GM19099 (cell line): ENCODE measurements around the gene OXLD1.

Experiments
- POLR2A ChIP-seq: IDR thresholded peaks from 3 replicates; pipeline ENCODE4 v1.6.1; 2011; ENCODE audit warnings: low read depth; ENCODE audit not compliant: insufficient read length; ENCODE audit errors: extremely low read depth

The OXLD1 gene

GRCh38 chr17:81705518-81706231 is 39.3 kb upstream of the OXLD1 start:
- TF ChIP-seq POLR2A: no peak

- TF ChIP-seq POLR2A: no peak
Measured at GRCh38 chr17:81703747-81704654, 37.6 kb upstream of the OXLD1 start.

DNA sequence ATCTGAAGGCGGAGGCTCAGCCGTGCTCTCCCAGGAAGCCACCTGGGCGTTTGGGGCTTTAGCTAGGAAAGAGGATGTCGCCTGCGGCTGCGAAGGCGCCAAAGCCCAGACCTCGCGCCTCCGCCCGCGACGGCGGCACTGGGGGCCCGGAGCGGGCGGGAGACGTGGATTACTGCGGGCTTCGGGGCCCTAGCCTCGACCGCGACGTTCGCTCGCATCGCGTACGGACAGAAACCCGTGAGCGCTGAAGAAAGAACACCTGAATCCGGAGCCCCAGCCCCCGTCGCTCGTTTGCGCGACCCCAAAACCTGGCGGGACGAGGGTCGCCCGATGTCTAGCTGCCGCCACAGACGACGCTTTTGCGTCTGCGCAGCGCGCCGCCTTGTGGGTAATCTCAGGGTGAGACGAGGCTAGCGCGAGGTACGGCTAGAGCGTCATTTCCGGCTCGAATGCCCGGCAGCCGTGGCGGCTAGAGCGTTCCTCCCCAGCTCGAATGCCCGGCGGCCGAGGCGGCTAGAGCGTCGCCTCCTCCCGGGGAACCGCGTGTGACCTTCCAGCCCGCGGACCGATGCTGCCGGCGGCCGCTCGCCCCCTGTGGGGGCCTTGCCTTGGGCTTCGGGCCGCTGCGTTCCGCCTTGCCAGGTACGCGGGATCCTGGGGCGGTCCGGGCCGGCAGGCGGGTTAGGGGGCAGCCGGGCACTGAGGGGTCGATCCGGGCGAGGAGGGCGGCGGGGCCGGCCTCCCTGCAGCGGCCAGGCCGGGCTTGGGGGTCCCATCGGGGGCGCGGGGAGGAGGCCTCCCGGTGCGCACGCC is 36.7 kb upstream of the OXLD1 start, which contains the start of gene MRPL12:
TSS of gene MRPL12 (plus strand) at position 434 of the 813 bp plus-strand sequence. CDS start at position 569, 135 bp downstream.
- peak; percentile 98 for TF ChIP-seq POLR2A

DNA sequence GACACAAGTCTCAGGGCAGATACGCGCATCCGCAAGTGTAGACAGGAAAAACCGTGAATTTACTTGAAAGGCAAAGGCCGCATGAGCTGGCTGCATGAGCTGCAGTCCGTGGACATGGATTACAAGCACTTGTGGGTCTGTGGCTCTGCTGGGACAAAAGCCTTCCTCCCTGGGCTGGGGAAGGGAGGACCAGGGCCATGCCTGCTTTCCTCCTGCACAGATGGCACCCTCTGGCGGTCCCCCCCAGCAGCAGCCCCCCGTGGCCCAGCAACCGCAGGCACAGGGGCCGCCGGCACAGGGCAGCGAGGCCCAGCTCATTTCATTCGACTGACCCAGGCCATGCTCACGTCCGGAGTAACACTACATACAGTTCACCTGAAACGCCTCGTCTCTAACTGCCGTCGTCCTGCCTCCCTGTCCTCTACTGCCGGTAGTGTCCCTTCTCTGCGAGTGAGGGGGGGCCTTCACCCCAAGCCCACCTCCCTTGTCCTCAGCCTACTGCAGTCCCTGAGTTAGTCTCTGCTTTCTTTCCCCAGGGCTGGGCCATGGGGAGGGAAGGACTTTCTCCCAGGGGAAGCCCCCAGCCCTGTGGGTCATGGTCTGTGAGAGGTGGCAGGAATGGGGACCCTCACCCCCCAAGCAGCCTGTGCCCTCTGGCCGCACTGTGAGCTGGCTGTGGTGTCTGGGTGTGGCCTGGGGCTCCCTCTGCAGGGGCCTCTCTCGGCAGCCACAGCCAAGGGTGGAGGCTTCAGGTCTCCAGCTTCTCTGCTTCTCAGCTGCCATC is 35.1 kb upstream of the OXLD1 start:
- TF ChIP-seq POLR2A: no peak

- TF ChIP-seq POLR2A: no peak
Measured at GRCh38 chr17:81700353-81701287, 34.2 kb upstream of the OXLD1 start.

DNA sequence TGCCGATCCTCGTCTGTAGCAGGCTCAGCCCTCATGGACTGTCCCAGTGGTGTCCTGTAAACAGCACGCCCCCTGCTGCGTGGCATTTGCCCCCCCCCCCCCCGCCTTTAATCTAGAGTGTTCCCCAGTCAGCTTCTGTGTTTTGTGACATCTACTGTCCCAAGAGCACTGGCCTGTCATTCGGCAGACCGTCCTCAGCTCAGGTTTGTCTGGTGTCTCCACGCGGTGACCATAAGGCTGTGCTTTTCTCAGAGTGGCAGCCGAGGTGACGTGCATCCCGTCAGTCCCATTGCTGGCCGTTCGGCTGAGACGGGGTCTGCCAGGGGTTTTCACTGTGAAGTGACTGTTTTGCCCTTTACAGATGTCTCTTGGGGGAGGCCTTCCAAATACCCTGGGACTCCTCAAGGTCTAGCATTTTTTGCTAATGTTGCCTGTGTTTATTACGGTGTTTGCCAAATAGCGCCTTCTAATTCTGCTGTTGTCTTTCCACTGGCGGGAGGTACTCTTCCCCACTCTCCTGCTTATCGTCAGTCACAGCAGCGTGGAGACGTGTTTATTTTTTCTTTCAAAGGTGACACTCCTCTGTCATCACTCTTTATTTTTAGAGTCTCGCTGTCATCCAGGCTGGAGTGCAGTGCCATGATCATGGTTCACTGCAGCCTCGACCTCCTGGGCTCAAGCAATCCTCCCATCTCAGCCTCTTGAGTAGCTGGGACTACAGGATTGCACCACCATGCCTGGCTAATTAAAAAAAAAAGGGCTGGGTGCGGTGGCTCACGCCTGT is 31.0 kb upstream of the OXLD1 start:
- no peak for TF ChIP-seq POLR2A

DNA sequence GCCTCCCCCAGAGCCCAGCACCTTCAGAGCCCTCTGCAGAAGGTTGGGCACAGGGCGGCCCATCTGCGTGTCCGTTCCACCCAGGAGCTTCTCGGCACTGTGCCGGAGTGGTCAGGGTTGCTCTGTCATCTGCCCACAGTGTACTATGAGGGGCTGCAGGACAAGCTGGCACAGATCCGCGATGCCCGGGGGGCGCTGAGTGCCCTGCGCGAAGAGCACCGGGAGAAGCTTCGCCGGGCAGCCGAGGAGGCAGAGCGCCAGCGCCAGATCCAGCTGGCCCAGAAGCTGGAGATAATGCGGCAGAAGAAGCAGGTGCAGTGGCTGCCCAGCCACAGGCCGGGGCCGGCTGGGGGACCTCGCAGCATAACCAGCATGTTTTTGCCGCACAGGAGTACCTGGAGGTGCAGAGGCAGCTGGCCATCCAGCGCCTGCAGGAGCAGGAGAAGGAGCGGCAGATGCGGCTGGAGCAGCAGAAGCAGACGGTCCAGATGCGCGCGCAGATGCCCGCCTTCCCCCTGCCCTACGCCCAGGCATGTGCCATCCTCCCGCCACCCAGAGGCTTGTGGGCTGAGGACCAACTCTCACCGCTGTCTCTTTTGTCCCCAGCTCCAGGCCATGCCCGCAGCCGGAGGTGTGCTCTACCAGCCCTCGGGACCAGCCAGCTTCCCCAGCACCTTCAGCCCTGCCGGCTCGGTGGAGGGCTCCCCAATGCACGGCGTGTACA is 30.0 kb upstream of the OXLD1 start:
- TF ChIP-seq POLR2A: no peak

DNA sequence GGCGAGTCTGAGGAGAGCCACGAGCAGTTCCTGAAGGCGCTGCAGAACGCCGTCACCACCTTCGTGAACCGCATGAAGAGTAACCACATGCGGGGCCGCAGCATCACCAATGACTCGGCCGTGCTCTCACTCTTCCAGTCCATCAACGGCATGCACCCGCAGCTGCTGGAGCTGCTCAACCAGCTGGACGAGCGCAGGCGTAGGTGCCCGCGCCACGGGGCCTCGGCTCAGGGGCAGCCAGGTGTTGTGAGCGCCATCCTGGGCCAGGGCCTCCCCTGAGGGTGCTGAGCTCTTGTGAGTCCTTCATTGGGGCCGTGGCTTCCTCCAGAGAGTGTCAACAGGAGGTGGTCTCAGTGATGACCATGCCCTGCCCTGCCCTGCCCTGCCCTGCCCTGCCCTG is 29.4 kb upstream of the OXLD1 start:
- no peak for TF ChIP-seq POLR2A

DNA sequence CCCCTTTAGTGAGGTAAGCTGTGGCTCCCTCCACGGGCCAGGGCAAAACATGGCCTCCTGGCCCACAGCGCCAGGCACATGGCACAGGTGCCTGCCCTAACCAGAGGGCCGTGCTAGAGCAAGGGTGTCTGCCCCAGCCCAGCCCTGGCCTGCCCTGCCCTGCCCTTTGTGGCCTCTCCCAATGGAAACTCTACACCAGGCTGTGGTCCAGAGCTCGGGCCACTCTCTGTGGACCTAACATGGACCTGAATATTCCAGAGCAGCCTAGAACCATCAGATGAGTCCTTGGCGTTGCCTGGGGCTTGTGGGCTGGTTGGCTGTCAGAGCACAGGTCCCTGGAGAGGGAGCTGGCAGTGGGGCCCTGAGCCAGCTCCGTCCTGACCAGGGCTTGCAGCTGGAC is 28.8 kb upstream of the OXLD1 start:
- no peak for TF ChIP-seq POLR2A

- TF ChIP-seq POLR2A: no peak
Measured at GRCh38 chr17:81694810-81695209, 28.4 kb upstream of the OXLD1 start.

- no peak for TF ChIP-seq POLR2A
Measured at GRCh38 chr17:81693509-81694210, 27.3 kb upstream of the OXLD1 start.
